Neural crest cell (in vitro differentiated cells): Measurements from ENCODE around the gene NCBP2. TPM values are rescaled to one million over a fixed set of nuclear protein-coding genes. Genes with fewer than 3 reads are reported as not detected.

Experiments
- DNase-seq: peaks from one replicate; pipeline ENCODE4 v3.0.0; 2021; ENCODE audit warnings: low read depth, mixed read lengths, low spot score
- H3K27ac Mint-ChIP-seq: one replicate; pipeline ENCODE4 v1.8.0; 2021; ENCODE audit warnings: mild to moderate bottlenecking, mixed read lengths; ENCODE audit not compliant: unreplicated experiment
- H3K27me3 Mint-ChIP-seq: 2 replicates; pipeline ENCODE4 v1.8.0; 2021; ENCODE audit warnings: low read depth, mild to moderate bottlenecking, mixed read lengths
- H3K36me3 Mint-ChIP-seq: 2 replicates; pipeline ENCODE4 v1.8.0; 2021; ENCODE audit warnings: low read depth, mild to moderate bottlenecking, mixed read lengths
- H3K4me1 Mint-ChIP-seq: 2 replicates; pipeline ENCODE4 v1.8.0; 2021; ENCODE audit warnings: mixed read lengths
- H3K4me3 Mint-ChIP-seq: one replicate; pipeline ENCODE4 v1.8.0; 2021; ENCODE audit warnings: mild to moderate bottlenecking, mixed read lengths
- H3K9me3 Mint-ChIP-seq: 2 replicates; pipeline ENCODE4 v1.8.0; 2021; ENCODE audit warnings: mixed read lengths
- total RNA-seq: library from RNA; stranded (reverse); gene quantifications from 2 replicates; pipeline ENCODE4 v1.2.1, GENCODE V29; 2021
- TF ChIP-seq, protein P1 (sequence below): fragments of 200-600 bp; sonication (generic); conservative IDR thresholded peaks from 2 replicates; pipeline ENCODE4 v1.5.0; 2021; ENCODE audit warnings: antibody characterized with exemption, mild to moderate bottlenecking

The NCBP2 gene
- total RNA-seq, 1 donor from 2014 or later, result 117 TPM

DNA sequence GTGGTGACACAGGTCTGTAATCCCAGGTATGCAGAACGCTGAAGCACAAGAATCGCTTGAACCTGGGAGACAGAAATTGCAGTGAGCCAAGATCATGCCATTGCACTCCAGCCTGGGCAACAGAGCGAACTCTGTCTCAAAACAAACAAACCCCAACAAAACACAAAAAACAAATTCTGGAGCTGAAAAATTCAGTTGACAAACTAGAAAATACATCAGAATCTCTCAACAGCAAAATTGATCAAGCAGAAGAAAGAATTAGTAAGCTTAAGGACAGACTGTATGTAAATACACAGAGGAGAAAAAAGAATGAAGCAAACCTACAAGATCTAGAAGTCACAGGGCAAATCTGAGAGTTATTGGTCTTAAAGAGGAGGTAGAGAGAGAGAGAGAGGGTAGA is 25.3 kb downstream of the NCBP2 start:
- no peak overlapping the region for H3K27ac Mint-ChIP-seq
- TF ChIP-seq, protein P1, sequence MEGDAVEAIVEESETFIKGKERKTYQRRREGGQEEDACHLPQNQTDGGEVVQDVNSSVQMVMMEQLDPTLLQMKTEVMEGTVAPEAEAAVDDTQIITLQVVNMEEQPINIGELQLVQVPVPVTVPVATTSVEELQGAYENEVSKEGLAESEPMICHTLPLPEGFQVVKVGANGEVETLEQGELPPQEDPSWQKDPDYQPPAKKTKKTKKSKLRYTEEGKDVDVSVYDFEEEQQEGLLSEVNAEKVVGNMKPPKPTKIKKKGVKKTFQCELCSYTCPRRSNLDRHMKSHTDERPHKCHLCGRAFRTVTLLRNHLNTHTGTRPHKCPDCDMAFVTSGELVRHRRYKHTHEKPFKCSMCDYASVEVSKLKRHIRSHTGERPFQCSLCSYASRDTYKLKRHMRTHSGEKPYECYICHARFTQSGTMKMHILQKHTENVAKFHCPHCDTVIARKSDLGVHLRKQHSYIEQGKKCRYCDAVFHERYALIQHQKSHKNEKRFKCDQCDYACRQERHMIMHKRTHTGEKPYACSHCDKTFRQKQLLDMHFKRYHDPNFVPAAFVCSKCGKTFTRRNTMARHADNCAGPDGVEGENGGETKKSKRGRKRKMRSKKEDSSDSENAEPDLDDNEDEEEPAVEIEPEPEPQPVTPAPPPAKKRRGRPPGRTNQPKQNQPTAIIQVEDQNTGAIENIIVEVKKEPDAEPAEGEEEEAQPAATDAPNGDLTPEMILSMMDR, result no peak
- peaks cover 31% of the 10 kb centered on the region for H3K36me3 Mint-ChIP-seq
- H3K27me3 Mint-ChIP-seq, result no peaks in the 10 kb centered on the region
- no peak for DNase-seq
- H3K9me3 Mint-ChIP-seq, result no peaks in the 10 kb centered on the region
- H3K4me1 Mint-ChIP-seq, result no peaks in the 10 kb centered on the region
- no peak overlapping the region for H3K4me3 Mint-ChIP-seq

DNA sequence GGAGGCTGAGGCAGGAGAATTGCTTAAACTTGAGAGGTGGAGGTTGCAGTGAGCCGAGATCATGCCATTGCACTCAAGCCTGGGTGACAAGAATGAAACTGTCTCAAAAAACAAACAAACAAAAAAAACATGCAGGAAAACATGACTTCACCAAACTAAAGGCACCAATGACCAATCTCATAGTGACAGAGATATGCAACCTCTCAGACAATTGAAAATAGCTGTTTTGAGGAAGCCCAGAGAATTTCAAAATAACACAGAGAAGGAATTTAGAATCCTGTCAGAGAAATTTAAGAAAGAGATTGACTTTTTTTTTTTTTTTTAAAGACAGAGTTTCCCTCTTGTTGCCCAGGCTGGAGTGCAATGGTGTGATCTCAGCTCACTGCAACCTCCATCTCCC is 26.1 kb downstream of the NCBP2 start:
- Mint-ChIP-seq H3K4me1 (no peaks in the 10 kb centered on the region), H3K27ac (no peak overlapping the region), H3K36me3 (peaks cover 35% of the 10 kb centered on the region), H3K9me3 (no peaks in the 10 kb centered on the region), H3K4me3 (no peak overlapping the region), H3K27me3 (no peaks in the 10 kb centered on the region)
- TF ChIP-seq, protein P1, result no peak
- no peak for DNase-seq

DNA sequence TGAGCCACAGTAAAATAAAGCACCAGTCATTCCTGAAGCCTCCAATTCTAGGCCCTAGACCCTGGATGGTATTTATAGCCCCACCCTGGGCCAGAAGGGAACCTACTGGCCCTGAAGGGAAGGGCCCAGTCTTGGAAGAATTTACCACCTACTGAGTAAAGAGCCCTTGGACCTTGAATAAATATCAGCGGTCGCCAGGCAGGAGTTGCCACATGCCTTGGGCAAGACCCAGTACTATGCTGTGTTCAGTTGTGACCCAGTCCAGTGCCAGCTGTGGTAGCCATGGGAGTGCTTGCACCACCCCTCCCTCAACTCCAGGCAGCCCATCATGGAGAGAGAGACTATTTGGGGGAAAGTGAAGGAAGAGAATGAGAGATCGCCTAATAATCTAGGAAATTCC is 27.0 kb downstream of the NCBP2 start:
- H3K4me1 Mint-ChIP-seq, result no peaks in the 10 kb centered on the region
- H3K27ac Mint-ChIP-seq, result no peak overlapping the region
- H3K9me3 Mint-ChIP-seq, result no peaks in the 10 kb centered on the region
- DNase-seq, result no peak
- H3K4me3 Mint-ChIP-seq, result no peak overlapping the region
- peaks cover 39% of the 10 kb centered on the region for H3K36me3 Mint-ChIP-seq
- no peaks in the 10 kb centered on the region for H3K27me3 Mint-ChIP-seq
- TF ChIP-seq, protein P1, result no peak

DNA sequence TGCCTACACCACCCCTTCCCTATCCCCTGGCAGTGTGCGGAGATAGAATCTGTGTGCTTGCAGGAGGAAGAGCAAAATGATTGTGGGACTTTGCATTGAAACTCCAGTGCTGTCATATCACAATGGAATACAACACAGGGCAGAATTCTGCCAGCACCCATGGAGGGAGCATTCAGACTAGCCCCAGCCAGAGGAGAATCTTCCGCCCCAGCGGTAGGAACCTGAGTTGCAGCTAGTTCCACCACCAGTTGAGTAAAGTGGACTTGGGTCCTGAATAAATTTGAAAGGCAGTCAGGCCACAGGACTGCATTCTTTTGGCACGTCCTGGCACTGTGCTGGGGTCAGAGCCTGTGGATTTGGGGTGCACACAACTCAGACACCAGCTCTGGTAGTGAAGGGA is 27.5 kb downstream of the NCBP2 start:
- no peak overlapping the region for H3K27ac Mint-ChIP-seq
- no peaks in the 10 kb centered on the region for H3K4me1 Mint-ChIP-seq
- DNase-seq, result no peak
- H3K9me3 Mint-ChIP-seq, result no peaks in the 10 kb centered on the region
- peaks cover 41% of the 10 kb centered on the region for H3K36me3 Mint-ChIP-seq
- H3K4me3 Mint-ChIP-seq, result no peak overlapping the region
- no peaks in the 10 kb centered on the region for H3K27me3 Mint-ChIP-seq
- TF ChIP-seq, protein P1, result no peak

DNA sequence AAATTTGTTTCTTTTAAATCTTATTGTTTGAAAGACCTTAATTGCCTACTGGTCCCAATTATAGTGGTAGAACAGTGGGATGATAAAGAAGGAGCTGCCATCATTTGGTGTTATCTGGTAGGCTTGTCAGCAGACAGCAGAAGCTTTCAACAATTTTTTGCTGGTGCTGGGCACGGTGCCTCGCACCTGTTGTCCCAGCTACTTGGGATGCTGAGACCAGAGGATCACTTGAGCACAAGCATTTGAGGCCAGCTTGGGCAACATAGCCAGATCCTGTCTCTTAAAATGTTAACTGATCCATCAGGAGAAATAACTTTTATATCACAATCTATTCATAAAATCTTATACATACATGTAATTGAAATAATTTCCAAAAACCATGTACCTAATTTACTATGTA is 38.6 kb downstream of the NCBP2 start:
- Mint-ChIP-seq H3K36me3 (peaks cover 25% of the 10 kb centered on the region), H3K9me3 (no peaks in the 10 kb centered on the region), H3K27ac (no peak overlapping the region), H3K4me3 (no peak overlapping the region), H3K4me1 (no peaks in the 10 kb centered on the region), H3K27me3 (no peaks in the 10 kb centered on the region)
- DNase-seq, result no peak
- TF ChIP-seq, protein P1, result no peak

DNA sequence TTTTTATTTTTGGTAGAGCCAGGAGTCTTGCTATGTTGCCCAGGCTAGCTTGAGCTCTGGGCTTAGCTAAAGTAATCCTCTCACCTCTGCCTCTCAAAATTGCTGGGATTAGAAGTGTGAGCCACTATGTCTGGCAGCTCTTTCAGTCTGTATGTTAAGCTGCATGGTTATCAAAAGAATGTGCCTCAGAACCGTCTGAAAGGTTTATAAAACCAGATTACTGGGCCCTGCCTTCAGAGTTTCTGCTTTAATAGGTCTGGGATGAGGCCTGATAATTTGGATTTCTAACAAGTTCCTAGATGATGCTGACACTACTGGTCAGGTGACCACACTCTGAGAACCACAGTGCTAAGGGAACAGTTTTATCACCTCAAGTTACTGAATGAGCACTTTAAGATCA is 40.0 kb downstream of the NCBP2 start:
- no peaks in the 10 kb centered on the region for H3K27me3 Mint-ChIP-seq
- no peaks in the 10 kb centered on the region for H3K4me1 Mint-ChIP-seq
- H3K4me3 Mint-ChIP-seq, result no peak overlapping the region
- DNase-seq, result no peak
- no peaks in the 10 kb centered on the region for H3K9me3 Mint-ChIP-seq
- peaks cover 20% of the 10 kb centered on the region for H3K36me3 Mint-ChIP-seq
- TF ChIP-seq, protein P1, result no peak
- no peak overlapping the region for H3K27ac Mint-ChIP-seq
